GDM1 (cell line): ENCODE measurements around the gene ZNF784.
A peak's percentile ranks its signal among the peaks of the same experiment; 100 is the strongest.

Experiments
- DNase-seq: peaks from one replicate; lab custom pipeline; 2025; lab: John Stamatoyannopoulos, UW

ZNF784 gene

GRCh38 chr19:55620410-55621204 is 3.8 kb downstream of the ZNF784 start:
- no peak for DNase-seq

DNA sequence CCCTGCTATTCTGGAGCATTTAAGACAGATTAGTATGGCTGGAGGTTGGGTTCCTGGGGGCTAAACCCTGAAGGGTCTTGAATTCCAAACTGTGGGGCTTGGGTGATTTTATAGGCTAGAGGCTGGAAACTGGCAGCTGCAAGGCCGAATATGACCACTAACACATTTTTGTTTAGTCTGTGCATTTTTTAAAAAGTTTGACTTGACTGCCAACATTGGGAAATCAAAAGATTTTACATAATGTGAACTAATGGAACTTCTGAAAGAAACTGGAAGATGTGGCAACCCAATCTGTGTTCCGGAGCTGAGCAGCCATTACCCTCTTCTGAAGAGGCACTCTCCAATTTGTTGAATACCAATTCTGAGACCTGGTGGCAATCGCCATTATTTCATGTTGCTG is 5.1 kb downstream of the ZNF784 start:
- no peak for DNase-seq

DNA sequence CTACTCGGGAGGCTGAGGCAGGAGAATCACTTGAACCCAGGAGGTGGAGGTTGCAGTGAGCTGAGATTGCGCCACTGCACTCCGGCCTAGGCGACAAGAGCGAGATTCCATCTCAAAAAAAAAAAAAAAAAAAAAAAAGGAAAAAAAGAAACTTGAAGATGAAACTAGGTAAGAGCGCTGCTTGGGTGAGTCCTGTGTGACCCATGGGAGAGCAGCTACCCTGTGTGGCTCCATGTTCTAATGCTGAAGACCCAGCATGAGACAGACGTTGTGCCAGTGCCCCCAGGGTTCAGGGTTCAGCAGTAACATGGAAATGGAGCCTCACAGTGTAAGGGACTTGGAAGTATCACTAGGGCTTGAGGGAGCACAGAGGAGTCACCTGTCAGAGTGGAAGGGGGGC is 5.9 kb downstream of the ZNF784 start:
- DNase-seq, result no peak

DNA sequence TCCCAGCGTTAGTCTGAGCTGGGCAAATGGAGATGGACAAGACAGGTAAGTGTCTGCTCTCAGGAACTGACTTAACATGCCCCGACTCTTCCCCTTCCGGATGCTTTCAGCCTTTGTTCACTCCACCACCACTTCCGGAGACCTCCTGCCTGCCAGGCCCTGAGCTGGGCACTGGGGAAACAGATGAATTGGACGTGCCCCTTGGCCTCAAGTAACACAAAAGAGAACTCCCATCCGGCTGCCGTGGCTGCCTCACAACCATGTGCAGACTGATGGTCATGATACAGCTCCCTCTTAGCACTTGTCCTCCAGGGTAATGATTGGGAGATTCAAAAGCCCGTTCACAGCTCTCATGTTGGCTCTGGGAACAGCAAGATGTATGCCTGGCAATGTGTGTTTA is 6.9 kb downstream of the ZNF784 start:
- no peak for DNase-seq

- no peak for DNase-seq
These were observed 7.9 kb downstream of the ZNF784 start for GRCh38 chr19:55616395-55616875.

GRCh38 chr19:55615543-55616394 is 8.6 kb downstream of the ZNF784 start:
- DNase-seq, result no peak

DNA sequence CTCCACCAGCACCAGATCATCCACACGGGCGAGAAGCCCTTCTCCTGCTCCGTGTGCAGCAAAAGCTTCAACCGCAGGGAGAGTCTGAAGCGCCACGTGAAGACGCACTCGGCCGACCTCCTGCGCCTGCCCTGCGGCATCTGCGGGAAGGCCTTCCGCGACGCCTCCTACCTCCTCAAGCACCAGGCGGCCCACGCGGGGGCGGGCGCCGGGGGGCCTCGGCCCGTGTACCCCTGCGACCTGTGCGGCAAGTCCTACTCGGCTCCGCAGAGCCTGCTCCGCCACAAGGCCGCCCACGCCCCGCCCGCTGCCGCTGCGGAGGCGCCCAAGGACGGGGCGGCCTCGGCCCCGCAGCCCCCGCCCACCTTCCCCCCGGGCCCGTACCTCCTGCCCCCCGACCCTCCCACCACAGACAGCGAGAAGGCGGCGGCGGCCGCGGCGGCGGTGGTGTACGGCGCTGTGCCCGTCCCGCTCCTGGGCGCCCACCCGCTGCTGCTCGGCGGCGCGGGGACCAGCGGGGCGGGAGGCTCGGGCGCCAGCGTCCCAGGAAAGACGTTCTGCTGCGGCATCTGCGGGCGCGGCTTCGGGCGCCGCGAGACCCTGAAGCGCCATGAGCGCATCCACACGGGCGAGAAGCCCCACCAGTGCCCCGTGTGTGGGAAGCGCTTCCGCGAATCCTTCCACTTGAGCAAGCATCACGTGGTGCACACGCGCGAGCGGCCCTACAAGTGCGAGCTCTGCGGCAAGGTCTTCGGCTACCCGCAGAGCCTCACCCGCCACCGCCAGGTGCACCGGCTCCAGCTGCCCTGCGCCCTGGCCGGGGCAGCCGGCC is 9.4 kb downstream of the ZNF784 start:
- no peak for DNase-seq

DNA sequence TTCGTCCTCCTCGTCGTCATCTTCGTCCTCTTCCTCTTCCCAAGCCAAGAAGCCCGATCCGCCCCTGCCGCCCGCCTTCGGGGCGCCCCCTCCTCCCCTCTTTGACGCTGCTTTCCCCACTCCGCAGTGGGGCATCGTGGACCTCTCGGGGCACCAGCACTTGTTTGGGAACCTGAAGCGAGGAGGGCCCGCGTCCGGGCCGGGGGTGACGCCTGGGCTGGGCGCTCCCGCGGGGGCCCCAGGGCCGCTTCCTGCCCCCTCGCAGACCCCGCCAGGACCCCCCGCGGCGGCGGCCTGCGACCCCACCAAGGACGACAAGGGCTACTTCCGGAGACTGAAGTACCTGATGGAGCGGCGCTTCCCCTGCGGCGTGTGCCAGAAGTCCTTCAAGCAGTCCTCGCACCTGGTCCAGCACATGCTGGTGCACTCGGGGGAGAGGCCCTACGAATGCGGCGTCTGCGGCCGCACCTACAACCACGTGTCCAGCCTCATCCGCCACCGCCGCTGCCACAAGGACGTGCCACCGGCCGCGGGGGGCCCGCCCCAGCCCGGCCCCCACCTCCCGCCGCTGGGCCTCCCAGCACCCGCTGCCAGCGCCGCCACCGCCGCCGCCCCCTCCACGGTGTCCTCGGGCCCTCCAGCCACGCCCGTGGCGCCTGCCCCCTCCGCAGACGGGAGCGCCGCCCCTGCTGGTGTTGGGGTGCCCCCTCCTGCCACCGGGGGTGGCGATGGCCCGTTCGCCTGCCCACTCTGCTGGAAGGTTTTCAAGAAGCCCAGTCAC is 10.2 kb downstream of the ZNF784 start:
- DNase-seq, result no peak

DNA sequence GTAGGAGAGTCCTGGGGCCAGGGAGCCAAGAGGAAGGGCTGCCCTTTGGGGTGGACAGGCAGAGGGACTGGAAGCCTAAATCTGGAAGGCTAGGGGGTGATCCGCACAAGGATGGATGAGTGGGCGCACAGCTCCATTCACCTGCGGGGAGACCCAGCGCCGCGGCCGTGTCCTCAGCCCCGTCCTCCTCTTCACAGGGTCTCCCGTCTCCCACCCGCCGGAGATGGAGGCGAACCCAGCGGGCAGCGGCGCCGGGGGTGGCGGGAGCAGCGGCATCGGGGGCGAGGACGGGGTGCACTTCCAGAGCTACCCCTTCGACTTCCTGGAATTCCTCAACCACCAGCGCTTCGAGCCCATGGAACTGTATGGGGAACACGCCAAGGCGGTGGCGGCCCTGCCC is 11.0 kb downstream of the ZNF784 start:
- DNase-seq, result no peak

DNA sequence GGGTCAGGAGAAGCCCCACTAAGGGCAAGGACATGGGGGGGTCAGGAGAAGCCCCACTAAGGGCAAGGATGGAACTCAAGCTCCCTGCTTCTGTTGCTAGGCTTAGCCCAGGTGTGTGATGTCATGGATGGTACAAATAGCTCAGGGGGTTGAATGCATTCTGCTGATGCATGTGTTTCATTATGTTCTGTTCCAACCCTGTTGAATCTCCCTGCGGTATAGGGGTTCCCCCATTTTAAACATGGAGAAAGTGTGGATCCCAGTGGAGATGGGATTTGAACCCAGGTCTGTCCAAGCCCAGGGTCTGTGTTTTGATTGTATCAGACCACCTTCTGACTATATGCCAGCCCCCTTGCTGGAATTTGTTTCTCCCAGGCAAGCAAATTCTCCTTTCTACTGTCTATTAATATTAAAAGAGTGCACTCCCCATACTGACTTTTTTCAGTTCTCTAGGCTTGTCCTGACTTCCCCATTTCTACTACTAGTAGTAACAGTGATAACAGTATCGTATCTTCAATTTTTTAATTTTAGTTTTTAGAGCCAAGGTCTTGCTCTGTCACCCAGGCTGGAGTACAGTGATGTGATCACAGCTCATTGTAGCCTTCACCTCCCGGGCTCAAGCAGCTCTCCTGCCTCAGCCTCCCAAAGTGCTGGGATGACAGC is 12.3 kb downstream of the ZNF784 start:
- no peak for DNase-seq

- DNase-seq, result no peak
These were observed 12.9 kb downstream of the ZNF784 start for GRCh38 chr19:55611300-55611982.

DNA sequence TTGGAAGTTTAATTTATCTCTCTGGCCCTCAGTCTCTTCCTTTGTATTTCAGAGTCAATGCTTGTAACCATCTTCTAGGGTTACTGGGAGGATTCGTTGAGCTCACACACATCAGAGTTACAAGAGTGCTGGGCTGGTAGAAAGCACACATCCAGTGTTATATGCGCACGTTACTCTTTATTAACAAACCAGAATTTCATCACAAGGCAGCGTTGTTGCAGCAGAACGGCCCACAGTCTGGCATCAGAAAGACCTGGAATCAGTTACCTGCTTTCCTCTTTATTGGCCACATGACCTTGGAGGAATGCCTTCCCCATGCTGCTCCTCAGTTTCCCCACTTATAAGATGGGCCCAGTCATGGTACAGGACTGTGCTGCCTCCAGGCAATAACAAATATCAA is 15.0 kb downstream of the ZNF784 start:
- DNase-seq, result no peak

DNA sequence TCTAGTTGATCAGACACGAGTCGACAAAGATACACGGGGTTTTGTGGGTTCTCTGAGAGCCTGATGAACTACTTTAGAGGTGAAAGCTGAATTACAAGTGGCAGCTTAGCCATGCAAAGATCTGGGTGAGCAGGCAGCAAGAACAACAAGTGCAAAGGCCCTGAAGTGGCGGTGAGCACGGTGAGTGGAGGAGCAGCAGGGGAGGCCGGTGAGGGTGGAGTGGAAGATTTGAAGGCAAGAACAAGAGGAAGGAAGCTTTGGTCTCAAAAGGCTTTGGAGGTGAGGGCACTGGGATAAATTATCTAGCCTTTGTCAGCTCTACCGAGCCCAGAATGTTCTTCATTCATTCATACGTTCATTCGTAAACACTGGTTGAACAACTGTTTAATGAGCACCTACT is 17.5 kb downstream of the ZNF784 start:
- no peak for DNase-seq

DNA sequence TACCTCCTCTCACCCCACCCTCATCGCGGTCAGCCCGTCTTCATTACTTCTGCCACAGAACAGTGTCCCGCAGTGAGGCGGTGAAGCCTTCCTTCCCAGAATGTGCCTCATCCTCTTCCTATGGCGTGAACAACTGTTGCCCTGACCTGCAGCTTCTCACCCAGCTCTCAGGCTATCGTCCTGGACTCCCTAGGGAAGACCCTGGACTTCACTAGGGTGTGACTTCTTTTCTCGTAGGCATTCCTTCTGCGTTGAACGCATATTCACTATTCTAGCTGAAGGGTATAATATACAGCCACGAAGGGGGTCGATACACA is 17.9 kb downstream of the ZNF784 start:
- no peak for DNase-seq

DNA sequence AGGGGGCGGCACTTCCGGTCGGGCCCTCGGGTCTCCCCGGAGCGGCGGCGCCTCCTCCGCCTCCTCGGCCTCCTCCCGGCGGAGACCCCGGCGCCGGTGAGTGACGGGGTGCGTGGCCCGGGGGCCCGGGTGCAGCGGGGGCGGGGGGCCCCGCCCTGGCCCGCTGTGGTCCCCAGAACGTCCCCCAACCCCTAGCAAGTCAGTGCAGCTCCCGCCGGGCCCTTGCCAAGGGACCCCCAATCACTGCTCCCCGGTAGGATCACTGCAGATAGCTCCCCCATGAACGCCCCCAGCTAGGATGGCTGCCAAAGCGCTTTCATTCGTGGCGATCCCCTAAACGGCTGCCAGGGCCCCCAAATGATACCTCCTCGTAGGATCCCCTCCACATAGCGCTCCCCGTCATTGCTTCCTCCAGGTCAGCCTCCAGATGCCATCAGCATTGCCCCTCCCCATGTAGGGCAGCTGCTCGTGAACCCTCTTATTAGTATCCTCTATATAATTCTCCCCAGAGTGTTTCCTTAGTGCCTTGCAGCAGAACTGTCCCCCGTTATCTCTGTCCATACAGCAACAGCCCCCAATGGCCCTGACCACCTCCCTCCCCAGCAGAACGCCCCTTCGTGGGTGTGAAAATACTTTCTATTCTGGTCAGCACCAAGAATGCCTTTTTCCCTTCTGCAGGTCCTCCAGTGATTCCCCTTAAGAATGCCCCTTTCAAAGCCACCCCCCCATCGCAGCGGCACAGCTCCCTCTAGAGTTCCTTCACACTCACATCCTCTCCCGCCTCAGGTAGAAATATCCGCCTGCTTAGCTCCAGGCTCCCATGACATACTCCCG is 18.5 kb downstream of the ZNF784 start, which contains the start of gene ZNF865:
TSS of gene ZNF865 (plus strand) at position 11 of the 834 bp plus-strand sequence. CDS start 7,972 bp downstream, outside the sequence.
- DNase-seq, result peak; percentile 63

DNA sequence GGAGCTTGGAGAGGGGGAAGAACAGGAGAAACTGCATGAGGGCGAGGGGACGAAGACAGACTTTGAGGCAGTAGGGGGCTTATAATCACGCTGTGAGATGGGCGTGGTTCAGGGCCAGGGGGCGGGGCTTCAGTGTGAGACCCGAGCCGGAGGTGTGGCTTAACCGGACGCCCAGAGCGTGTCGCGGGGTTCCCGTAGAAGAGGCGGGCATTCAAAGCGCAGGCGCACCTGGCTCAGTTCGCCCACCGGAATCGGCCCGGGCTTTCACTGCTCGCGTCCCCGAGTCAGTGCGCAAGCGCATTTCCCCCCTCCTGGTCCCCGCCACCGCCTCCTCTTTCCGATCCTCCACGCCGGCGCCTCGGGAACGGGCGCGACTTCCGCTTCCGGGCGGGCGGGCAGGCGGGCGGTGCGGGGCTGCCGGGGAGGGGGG is 19.1 kb downstream of the ZNF784 start:
- peak; percentile 97 for DNase-seq

DNA sequence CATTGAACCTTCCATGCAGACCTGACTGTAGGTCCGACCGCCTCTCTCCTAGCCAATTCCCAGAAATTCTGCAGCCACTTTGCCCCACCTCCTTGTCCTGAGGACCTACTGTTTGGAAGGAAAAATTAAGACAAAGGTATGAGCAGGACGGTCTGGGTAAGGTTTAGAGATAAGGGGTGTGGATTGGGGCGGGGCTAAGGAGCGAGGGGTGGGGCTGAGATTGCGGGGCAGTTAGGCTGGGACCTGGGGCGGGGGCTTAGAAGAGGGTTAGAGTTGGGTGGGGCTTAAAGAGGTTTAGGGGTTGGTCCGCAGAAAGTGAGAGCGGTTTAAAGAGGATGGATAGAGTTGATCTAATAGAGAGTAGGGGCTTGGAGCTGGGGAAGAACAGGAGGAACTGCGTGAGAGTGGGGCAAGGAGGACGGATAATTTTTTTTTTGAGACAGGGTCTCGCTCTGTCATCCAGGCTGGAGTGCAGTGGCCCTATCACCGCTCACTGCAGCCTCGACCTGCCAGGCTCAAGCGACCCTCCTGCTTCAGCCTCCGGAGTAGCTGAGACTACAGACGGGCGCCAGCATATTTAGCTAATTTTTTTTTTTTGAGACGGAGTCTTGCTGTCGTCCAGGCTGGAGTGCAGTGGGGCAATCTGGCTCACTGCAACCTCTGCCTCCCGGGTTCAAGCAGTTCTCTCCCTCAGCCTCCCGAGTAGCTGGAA is 20.6 kb downstream of the ZNF784 start:
- no peak for DNase-seq

DNA sequence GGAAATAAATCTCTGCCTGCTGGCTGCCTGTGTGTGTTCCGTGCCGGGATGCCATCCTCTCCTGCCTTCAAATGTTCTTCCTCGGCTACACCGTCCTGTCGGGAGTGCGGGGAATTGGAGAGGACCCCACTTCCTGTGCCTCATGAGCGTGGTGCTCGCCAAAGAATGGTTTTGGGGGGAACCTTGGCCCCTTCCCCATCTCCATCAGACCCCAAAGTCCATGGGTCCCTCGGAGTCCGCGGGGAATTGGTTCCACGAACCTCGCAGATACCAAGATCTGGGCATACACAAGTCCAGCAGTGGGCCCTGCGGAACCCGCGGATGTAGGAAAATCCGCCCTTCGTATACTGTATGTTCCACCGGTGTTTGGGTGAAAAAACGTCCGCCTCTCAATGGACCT is 21.3 kb downstream of the ZNF784 start:
- DNase-seq, result no peak
